SK-N-SH treated with all-trans-retinoic acid at 6 μM for 48 hours (cell line): Measurements from ENCODE around the gene TAF1A.

Experiments
- ATAC-seq: fragments of 200-7000 bp; cut with Tn5 transposase; 3 replicates; pipeline ENCODE4 v1.9.1; 2020; ENCODE audit warnings: mild to moderate bottlenecking, moderate library complexity
- ARNTL ChIP-seq: fragments of 450-650 bp; formaldehyde crosslinking; IDR thresholded peaks from 2 replicates; pipeline ENCODE4 v1.5.0; 2020; ENCODE audit warnings: low read depth, mild to moderate bottlenecking, moderate library complexity, borderline replicate concordance
- CREB5 ChIP-seq: fragments of 250-450 bp; sonication (Bioruptor Pico); IDR thresholded peaks from 2 replicates; pipeline ENCODE4 v1.5.1; 2020; ENCODE audit warnings: low read depth, mild to moderate bottlenecking, moderate library complexity
- CSDC2 ChIP-seq: fragments of 250-450 bp; sonication (Bioruptor Pico); IDR thresholded peaks from 2 replicates; pipeline ENCODE4 v1.5.0; 2020; ENCODE audit warnings: mild to moderate bottlenecking, moderate library complexity
- CSRNP3 ChIP-seq: fragments of 250-450 bp; sonication (Bioruptor Pico); IDR thresholded peaks from 2 replicates; pipeline ENCODE4 v1.5.1; 2021; ENCODE audit warnings: mild to moderate bottlenecking, moderate library complexity
- ESRRG ChIP-seq: fragments of 250-450 bp; sonication (Bioruptor Pico); IDR thresholded peaks from 2 replicates; pipeline ENCODE4 v1.6.1; 2021; ENCODE audit warnings: mild to moderate bottlenecking
- GLIS3 ChIP-seq: fragments of 250-450 bp; sonication (Bioruptor Pico); IDR thresholded peaks from 2 replicates; pipeline ENCODE4 v1.5.0; 2020; ENCODE audit warnings: mild to moderate bottlenecking, moderate library complexity
- ISL1 ChIP-seq: fragments of 250-450 bp; sonication (Bioruptor Pico); IDR thresholded peaks from 2 replicates; pipeline ENCODE4 v2.1.2; 2022; ENCODE audit warnings: mild to moderate bottlenecking, moderate library complexity
- OSR1 ChIP-seq: fragments of 250-450 bp; sonication (Bioruptor Pico); IDR thresholded peaks from 2 replicates; pipeline ENCODE4 v1.8.0; 2022; ENCODE audit warnings: moderate library complexity, mild to moderate bottlenecking, inconsistent platforms
- PPARA ChIP-seq: fragments of 250-450 bp; sonication (Bioruptor Pico); IDR thresholded peaks from 2 replicates; pipeline ENCODE4 v1.5.0; 2020; ENCODE audit warnings: mild to moderate bottlenecking, borderline replicate concordance
- RARB ChIP-seq: fragments of 250-450 bp; sonication (Bioruptor Pico); IDR thresholded peaks from 2 replicates; pipeline ENCODE4 v1.8.0; 2021; ENCODE audit warnings: mild to moderate bottlenecking, moderate library complexity
- SNAI2 ChIP-seq: fragments of 250-450 bp; sonication (Bioruptor Pico); IDR thresholded peaks from 2 replicates; pipeline ENCODE4 v1.5.0; 2020; ENCODE audit warnings: mild to moderate bottlenecking, moderate library complexity
- TCF4 ChIP-seq: fragments of 250-450 bp; sonication (Bioruptor Pico); IDR thresholded peaks from 2 replicates; pipeline ENCODE4 v1.8.0; 2021; ENCODE audit warnings: mild to moderate bottlenecking, moderate library complexity, borderline replicate concordance
- TSHZ2 ChIP-seq: fragments of 250-450 bp; sonication (Bioruptor Pico); IDR thresholded peaks from 2 replicates; pipeline ENCODE4 v1.5.0; 2020; ENCODE audit warnings: mild to moderate bottlenecking, moderate library complexity
- ZC3H10 ChIP-seq: fragments of 250-450 bp; sonication (Bioruptor Pico); IDR thresholded peaks from 2 replicates; pipeline ENCODE4 v1.5.1; 2021; ENCODE audit warnings: mild to moderate bottlenecking, moderate library complexity
- ZFP30 ChIP-seq: fragments of 450-650 bp; formaldehyde crosslinking; IDR thresholded peaks from 2 replicates; pipeline ENCODE4 v1.5.0; 2022; ENCODE audit warnings: mild to moderate bottlenecking, moderate library complexity
- ZNF565 ChIP-seq: fragments of 450-650 bp; formaldehyde crosslinking; conservative IDR thresholded peaks from 2 replicates; pipeline ENCODE4 v1.5.0; 2020; ENCODE audit warnings: low read depth, mild to moderate bottlenecking, moderate library complexity
- ZNF8 ChIP-seq: fragments of 450-650 bp; formaldehyde crosslinking; IDR thresholded peaks from 2 replicates; pipeline ENCODE4 v1.5.0; 2020; ENCODE audit warnings: mild to moderate bottlenecking, moderate library complexity
- TF ChIP-seq, protein P1 (sequence below): fragments of 250-450 bp; sonication (Bioruptor Pico); IDR thresholded peaks from 2 replicates; pipeline ENCODE4 v1.8.0; 2021; ENCODE audit warnings: low read depth, mild to moderate bottlenecking, moderate library complexity, borderline replicate concordance
- TF ChIP-seq, protein P2 (sequence below): fragments of 250-450 bp; sonication (Bioruptor Pico); IDR thresholded peaks from 2 replicates; pipeline ENCODE4 v1.8.0; 2020; ENCODE audit warnings: mild to moderate bottlenecking, moderate library complexity, borderline replicate concordance

The TAF1A gene

DNA sequence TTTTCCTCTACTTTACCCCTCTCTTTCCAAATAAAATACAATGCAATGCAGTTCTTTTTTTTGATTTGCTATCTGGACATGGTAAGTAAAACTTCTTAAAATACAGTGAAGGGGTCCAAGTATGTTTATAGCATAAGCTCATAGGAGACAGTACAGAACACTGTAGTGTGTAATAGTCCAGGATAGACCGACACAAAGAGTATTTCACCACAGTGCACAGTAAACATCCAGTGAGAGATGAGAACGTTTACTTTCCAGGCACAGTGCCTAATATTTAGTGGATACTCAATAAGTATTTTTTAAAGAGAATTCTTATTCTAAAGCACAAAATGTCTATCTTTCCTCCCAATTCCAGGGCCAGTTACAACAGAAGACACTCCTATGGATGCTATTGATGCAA lies 43.0 kb upstream of the TAF1A start:
- ATAC-seq = no peak

GRCh38 chr1:222631611-222632208 lies 42.0 kb upstream of the TAF1A start:
- TF ChIP-seq GLIS3 (CRISPR knock-in tag) (no peak), RARB (CRISPR knock-in tag) (no peak), OSR1 (CRISPR knock-in tag) (no peak), ZNF8 (CRISPR knock-in tag) (no peak), TSHZ2 (CRISPR knock-in tag) (no peak), CREB5 (CRISPR knock-in tag) (no peak), TCF4 (CRISPR knock-in tag) (no peak), CSDC2 (CRISPR knock-in tag) (no peak), SNAI2 (CRISPR knock-in tag) (no peak), ARNTL (CRISPR knock-in tag) (no peak), PPARA (CRISPR knock-in tag) (no peak), ISL1 (no peak), ZFP30 (CRISPR knock-in tag) (no peak), ZC3H10 (CRISPR knock-in tag) (no peak), ZNF565 (CRISPR knock-in tag) (no peak), ESRRG (no peak)
- TF ChIP-seq, protein P1, sequence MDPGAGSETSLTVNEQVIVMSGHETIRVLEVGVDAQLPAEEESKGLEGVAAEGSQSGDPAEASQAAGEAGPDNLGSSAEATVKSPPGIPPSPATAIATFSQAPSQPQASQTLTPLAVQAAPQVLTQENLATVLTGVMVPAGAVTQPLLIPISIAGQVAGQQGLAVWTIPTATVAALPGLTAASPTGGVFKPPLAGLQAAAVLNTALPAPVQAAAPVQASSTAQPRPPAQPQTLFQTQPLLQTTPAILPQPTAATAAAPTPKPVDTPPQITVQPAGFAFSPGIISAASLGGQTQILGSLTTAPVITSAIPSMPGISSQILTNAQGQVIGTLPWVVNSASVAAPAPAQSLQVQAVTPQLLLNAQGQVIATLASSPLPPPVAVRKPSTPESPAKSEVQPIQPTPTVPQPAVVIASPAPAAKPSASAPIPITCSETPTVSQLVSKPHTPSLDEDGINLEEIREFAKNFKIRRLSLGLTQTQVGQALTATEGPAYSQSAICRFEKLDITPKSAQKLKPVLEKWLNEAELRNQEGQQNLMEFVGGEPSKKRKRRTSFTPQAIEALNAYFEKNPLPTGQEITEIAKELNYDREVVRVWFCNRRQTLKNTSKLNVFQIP = no peak
- TF ChIP-seq, all 23 proteins: peak for 0
- ATAC-seq = no peak

More for the DNA sequence above, 43.0 kb upstream of the TAF1A start:
- TF ChIP-seq TSHZ2 (CRISPR knock-in tag) = no peak
- no peak for TF ChIP-seq OSR1 (CRISPR knock-in tag)
- TF ChIP-seq CSRNP3 (CRISPR knock-in tag) = no peak
- TF ChIP-seq ESRRG = no peak
- TF ChIP-seq, protein P2, sequence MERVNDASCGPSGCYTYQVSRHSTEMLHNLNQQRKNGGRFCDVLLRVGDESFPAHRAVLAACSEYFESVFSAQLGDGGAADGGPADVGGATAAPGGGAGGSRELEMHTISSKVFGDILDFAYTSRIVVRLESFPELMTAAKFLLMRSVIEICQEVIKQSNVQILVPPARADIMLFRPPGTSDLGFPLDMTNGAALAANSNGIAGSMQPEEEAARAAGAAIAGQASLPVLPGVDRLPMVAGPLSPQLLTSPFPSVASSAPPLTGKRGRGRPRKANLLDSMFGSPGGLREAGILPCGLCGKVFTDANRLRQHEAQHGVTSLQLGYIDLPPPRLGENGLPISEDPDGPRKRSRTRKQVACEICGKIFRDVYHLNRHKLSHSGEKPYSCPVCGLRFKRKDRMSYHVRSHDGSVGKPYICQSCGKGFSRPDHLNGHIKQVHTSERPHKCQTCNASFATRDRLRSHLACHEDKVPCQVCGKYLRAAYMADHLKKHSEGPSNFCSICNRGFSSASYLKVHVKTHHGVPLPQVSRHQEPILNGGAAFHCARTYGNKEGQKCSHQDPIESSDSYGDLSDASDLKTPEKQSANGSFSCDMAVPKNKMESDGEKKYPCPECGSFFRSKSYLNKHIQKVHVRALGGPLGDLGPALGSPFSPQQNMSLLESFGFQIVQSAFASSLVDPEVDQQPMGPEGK (CRISPR knock-in tag) = no peak
- no peak for TF ChIP-seq PPARA (CRISPR knock-in tag)
- TF ChIP-seq, all 23 proteins: peak for 0
